Measurements from ENCODE around the gene BOLA3.

- no peak for TF ChIP-seq CTCF (IDR thresholded peaks at IDR 0.05)
- no peak for TF ChIP-seq EZH2 (IDR thresholded peaks at IDR 0.05; ENCODE audit: borderline replicate concordance, insufficient read depth, low read depth, low read length, poor library complexity, severe bottlenecking)
Observed at GRCh38 chr2:74111380-74111779, 36.3 kb downstream of the BOLA3 start.
